Upper lobe of left lung (tissue), 6 donors: Measurements from ENCODE around the gene SLC8A2. TPM values are rescaled to one million over a fixed set of nuclear protein-coding genes. Genes with fewer than 3 reads are reported as not detected.

Experiments
- ATAC-seq, 2 donors: fragments of 200-7000 bp; cut with Tn5 transposase; one replicate each; pipeline ENCODE4 v1.9.1; 2022; ENCODE audit warnings: mild to moderate bottlenecking in 2 of 2, moderate library complexity in 2 of 2; ENCODE audit not compliant: low FRiP score in 2 of 2
- DNase-seq, 2 donors: peaks; one replicate each; pipeline ENCODE4 v3.0.0-alpha.2; 2019 to 2020
- H3K27ac ChIP-seq, 4 donors: fragments of 200-600 bp; sonication (generic); one replicate each; pipeline ENCODE4 v1.5.1; 2016 to 2019
- H3K27me3 ChIP-seq, 4 donors: fragments of 200-600 bp; sonication (generic); one replicate each; pipeline ENCODE4 v1.5.1; 2017 to 2019
- H3K36me3 ChIP-seq, 4 donors: fragments of 200-600 bp; sonication (generic); one replicate each; pipeline ENCODE4 v1.5.1; 2016 to 2019
- H3K4me1 ChIP-seq, 4 donors: fragments of 200-600 bp; sonication (generic); one replicate each; pipeline ENCODE4 v1.5.1; 2018 to 2019
- H3K4me3 ChIP-seq, 4 donors: fragments of 200-600 bp; sonication (generic); one replicate each; pipeline ENCODE4 v1.5.1; 2017 to 2019; ENCODE audit warnings: mild to moderate bottlenecking in 2 of 4, moderate library complexity in 1 of 4
- H3K9me3 ChIP-seq, 4 donors: fragments of 200-600 bp; sonication (generic); one replicate each; pipeline ENCODE4 v1.5.1; 2018 to 2019
- EP300 ChIP-seq, 4 donors: sonication (generic); formaldehyde crosslinking; IDR thresholded peaks; one replicate each; pipeline ENCODE4 v1.5.1; 2017; ENCODE audit warnings: antibody characterized with exemption in 4 of 4, control low read depth in 2 of 4
- POLR2A ChIP-seq, 4 donors: fragments of 450-650 bp; IDR thresholded peaks; one replicate each; pipeline ENCODE4 v1.5.1; 2016 to 2017; ENCODE audit warnings: antibody characterized with exemption in 4 of 4, mild to moderate bottlenecking in 2 of 4
- POLR2AphosphoS5 ChIP-seq, 2 donors: sonication (generic); formaldehyde crosslinking; IDR thresholded peaks; one replicate each; pipeline ENCODE4 v1.5.1; 2017; ENCODE audit warnings: antibody characterized with exemption in 2 of 2
- WGBS, 2 donors: methylation state at CpG; one replicate each; pipeline ENCODE4 v1.1.5; 2017 to 2018; 5-methylcytosine and 5-hydroxymethylcytosine counted together
- total RNA-seq, 6 donors: library from RNA; depleted of rRNA in 4 of 6; stranded (reverse); fragments of >200 nt in 4 of 6; gene quantifications; one replicate each; pipeline versions ENCODE4 v1.1.0 to v1.2.1, GENCODE V29; 2016 to 2021
- TF ChIP-seq, protein P1 (sequence below), 6 experiments: fragments of 450-650 bp in 4 of 6; fragments of 200-600 bp in 2 of 6; sonication (generic) in 2 of 6; IDR thresholded peaks; one replicate each; pipeline ENCODE4 v1.5.1; 2016 to 2019; ENCODE audit warnings: antibody characterized with exemption in 6 of 6
- donor health status: DM: no; HTN: no; CAD: no; lungs with moderate emphysema.
- donor health status: DM: no; HTN: yes; CAD: no; lungs with severe emphysema.

SLC8A2 gene
- total RNA-seq, 6 donors from 2014 or later, result 0.11 to 0.64 (median 0.15) TPM; not detected in 3

DNA sequence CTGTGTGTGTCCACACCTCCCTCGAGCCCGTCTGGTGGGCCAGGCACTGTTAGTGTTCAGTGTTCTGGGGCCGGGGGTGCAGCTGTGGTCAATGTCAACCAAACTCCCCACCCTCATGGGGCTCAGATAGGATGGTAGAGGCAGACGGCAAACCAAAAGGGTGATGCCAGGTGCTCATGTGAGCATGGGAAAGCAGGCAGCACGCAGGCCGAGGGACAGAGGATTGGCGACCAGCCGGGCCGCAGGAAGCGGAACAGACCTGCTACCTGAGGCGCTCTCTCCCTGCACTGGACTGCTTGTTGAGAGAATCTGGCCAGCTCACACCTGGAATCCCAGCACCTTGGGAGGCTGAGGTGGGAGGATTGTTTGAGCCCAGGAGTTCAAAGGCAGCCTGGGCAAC is 93.4 kb downstream of the SLC8A2 start:
- Histone ChIP-seq H3K9me3 (no peaks in the 10 kb centered on the region), H3K4me1 (peaks cover 0 to 10% (median 4%) of the 10 kb centered on the region in 4 donors), H3K27me3 (no peaks in the 10 kb centered on the region), H3K27ac (no peak overlapping the region), H3K4me3 (no peak overlapping the region), H3K36me3 (peaks cover 26 to 91% (median 83%) of the 10 kb centered on the region in 4 donors)
- DNase-seq (no peak), ATAC-seq (no peak)
- WGBS, 2 donors, result 89 to 93% methylated on average over 11 of the region's 11 CpGs
- no peak for TF ChIP-seq EP300 (IDR thresholded peaks at IDR 0.05)
- TF ChIP-seq POLR2AphosphoS5 (IDR thresholded peaks at IDR 0.05), result no peak
- no peak for TF ChIP-seq POLR2A (IDR thresholded peaks at IDR 0.05)
- TF ChIP-seq, protein P1, sequence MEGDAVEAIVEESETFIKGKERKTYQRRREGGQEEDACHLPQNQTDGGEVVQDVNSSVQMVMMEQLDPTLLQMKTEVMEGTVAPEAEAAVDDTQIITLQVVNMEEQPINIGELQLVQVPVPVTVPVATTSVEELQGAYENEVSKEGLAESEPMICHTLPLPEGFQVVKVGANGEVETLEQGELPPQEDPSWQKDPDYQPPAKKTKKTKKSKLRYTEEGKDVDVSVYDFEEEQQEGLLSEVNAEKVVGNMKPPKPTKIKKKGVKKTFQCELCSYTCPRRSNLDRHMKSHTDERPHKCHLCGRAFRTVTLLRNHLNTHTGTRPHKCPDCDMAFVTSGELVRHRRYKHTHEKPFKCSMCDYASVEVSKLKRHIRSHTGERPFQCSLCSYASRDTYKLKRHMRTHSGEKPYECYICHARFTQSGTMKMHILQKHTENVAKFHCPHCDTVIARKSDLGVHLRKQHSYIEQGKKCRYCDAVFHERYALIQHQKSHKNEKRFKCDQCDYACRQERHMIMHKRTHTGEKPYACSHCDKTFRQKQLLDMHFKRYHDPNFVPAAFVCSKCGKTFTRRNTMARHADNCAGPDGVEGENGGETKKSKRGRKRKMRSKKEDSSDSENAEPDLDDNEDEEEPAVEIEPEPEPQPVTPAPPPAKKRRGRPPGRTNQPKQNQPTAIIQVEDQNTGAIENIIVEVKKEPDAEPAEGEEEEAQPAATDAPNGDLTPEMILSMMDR (IDR thresholded peaks at IDR 0.05), result no peak

Other genes with a start within 250 kb of the SLC8A2 start
- gene BBC3, start 240.7 kb downstream of the SLC8A2 start, total RNA-seq, result 10 to 100 TPM in 4 of 6 donors, 1 to 10 TPM in 2; 7.4 to 29.3 (median 15.9) TPM
- 10 to 100 TPM; 18.2 to 91.1 (median 35.0) TPM for gene CCDC9, start 215.4 kb downstream of the SLC8A2 start, total RNA-seq
- gene INAFM1, start 197.0 kb downstream of the SLC8A2 start, total RNA-seq, result 10 to 100 TPM in 4 of 6 donors, 1 to 10 TPM in 1, under 1 TPM in 1; 0.59 to 28.3 (median 22.4) TPM
- gene C5AR1, start 162.0 kb downstream of the SLC8A2 start, total RNA-seq, result 10 to 100 TPM; 20.3 to 87.3 (median 45.1) TPM
- 10 to 100 TPM in 3 of 6 donors, 1 to 10 TPM in 3; 3.8 to 22.9 (median 10.0) TPM for gene C5AR2, start 139.7 kb downstream of the SLC8A2 start, total RNA-seq
- 10 to 100 TPM in 5 of 6 donors, 1 to 10 TPM in 1; 8.4 to 80.7 (median 19.4) TPM for gene DHX34, start 122.6 kb downstream of the SLC8A2 start, total RNA-seq
- 1 to 10 TPM in 5 of 6 donors, not detected in 1; 1.7 to 7.1 (median 3.8) TPM for gene MEIS3, start 52.4 kb downstream of the SLC8A2 start, total RNA-seq
- 10 to 100 TPM in 2 of 6 donors, 1 to 10 TPM in 4; 3.5 to 15.8 (median 7.4) TPM for gene KPTN, start 12.3 kb upstream of the SLC8A2 start, total RNA-seq
- gene NAPA, start 43.2 kb upstream of the SLC8A2 start, total RNA-seq, result 100 to 1,000 TPM; 107 to 183 (median 152) TPM
- gene ZNF541, start 101.3 kb upstream of the SLC8A2 start, total RNA-seq, result 1 to 10 TPM in 1 of 6 donors, under 1 TPM in 5; 0.20 to 2.1 (median 0.42) TPM
- gene BICRA, start 137.2 kb upstream of the SLC8A2 start, total RNA-seq, result 10 to 100 TPM in 4 of 6 donors, 1 to 10 TPM in 2; 5.0 to 66.1 (median 15.2) TPM
- 100 to 1,000 TPM in 4 of 6 donors, 10 to 100 TPM in 2; 80.7 to 426 (median 181) TPM for gene EHD2, start 241.5 kb upstream of the SLC8A2 start, total RNA-seq